Testis (tissue), 3 donors: ENCODE results near the gene RPS2. TPM values are rescaled to one million over a fixed set of nuclear protein-coding genes. Genes with fewer than 3 reads are reported as not detected.
A peak's percentile ranks its signal among the peaks of the same experiment; 100 is the strongest.
"Not testable (repeated sequence)": the region's sequence is repeated elsewhere in the genome, so short reads cannot be mapped to it uniquely, and the experiment has no call there.

Experiments used
- DNase-seq: peaks from one replicate; pipeline ENCODE4 v3.0.0-alpha.2; 2019
- H3K27ac ChIP-seq, 2 donors: fragments of 200-600 bp; sonication (generic); one replicate each; pipeline ENCODE4 v1.5.1; 2019
- H3K27me3 ChIP-seq: fragments of 200-600 bp; sonication (generic); one replicate; pipeline ENCODE4 v1.5.1; 2019
- H3K36me3 ChIP-seq: fragments of 200-600 bp; sonication (generic); one replicate; pipeline ENCODE4 v1.5.1; 2017; ENCODE audit warnings: low read depth; ENCODE audit errors: missing control alignments
- H3K4me1 ChIP-seq: fragments of 200-600 bp; sonication (generic); one replicate; pipeline ENCODE4 v1.5.1; 2019
- H3K4me3 ChIP-seq, 2 donors: fragments of 200-600 bp; sonication (generic); one replicate each; pipeline ENCODE4 v1.5.1; 2017 to 2019
- H3K9me3 ChIP-seq: fragments of 200-600 bp; sonication (generic); one replicate; pipeline ENCODE4 v1.5.1; 2017
- POLR2A ChIP-seq: fragments of 450-650 bp; IDR thresholded peaks from one replicate; pipeline ENCODE4 v1.6.1; 2017; ENCODE audit warnings: antibody characterized with exemption, mild to moderate bottlenecking, moderate library complexity
- WGBS, 2 donors: methylation state at CpG; one replicate each; pipeline ENCODE4 v1.1.5; 2018; 5-methylcytosine and 5-hydroxymethylcytosine counted together
- intact Hi-C: fragments of 100-400 bp; cut with DNase I; formaldehyde crosslinking; loops from one replicate; pipeline ENCODE4 v1.15.1; 2023; ENCODE audit warnings: low total_unique reads
- polyA plus RNA-seq: library from polyadenylated mRNA; stranded (reverse); fragments of 350-450 nt; fragmentation: Illumina TruSeq; extraction: RNeasy Lipid Tissue Mini Kit (QIAGEN cat#74804); gene quantifications from one replicate; pipeline ENCODE4 v1.2.3, GENCODE V29; 2014; ENCODE audit warnings: low read depth, low replicate concordance; ENCODE audit not compliant: insufficient read depth
- total RNA-seq, 2 donors: library from RNA; depleted of rRNA; stranded (reverse); fragments of >200 nt; gene quantifications; one replicate each; pipeline ENCODE4 v1.2.3, GENCODE V29; 2016
- TF ChIP-seq, protein P1 (sequence below), 3 experiments: fragments of 450-650 bp in 2 of 3; fragments of 200-600 bp in 1 of 3; sonication (generic) in 1 of 3; IDR thresholded peaks; one replicate each; pipeline ENCODE4 v1.5.1; 2016 to 2019; ENCODE audit warnings: antibody characterized with exemption in 3 of 3, mild to moderate bottlenecking in 2 of 3, moderate library complexity in 1 of 3

The RPS2 gene
- total and polyA plus RNA-seq, 3 donors from 2014 or later: 744 to 1,779 (median 1,272) TPM

DNA sequence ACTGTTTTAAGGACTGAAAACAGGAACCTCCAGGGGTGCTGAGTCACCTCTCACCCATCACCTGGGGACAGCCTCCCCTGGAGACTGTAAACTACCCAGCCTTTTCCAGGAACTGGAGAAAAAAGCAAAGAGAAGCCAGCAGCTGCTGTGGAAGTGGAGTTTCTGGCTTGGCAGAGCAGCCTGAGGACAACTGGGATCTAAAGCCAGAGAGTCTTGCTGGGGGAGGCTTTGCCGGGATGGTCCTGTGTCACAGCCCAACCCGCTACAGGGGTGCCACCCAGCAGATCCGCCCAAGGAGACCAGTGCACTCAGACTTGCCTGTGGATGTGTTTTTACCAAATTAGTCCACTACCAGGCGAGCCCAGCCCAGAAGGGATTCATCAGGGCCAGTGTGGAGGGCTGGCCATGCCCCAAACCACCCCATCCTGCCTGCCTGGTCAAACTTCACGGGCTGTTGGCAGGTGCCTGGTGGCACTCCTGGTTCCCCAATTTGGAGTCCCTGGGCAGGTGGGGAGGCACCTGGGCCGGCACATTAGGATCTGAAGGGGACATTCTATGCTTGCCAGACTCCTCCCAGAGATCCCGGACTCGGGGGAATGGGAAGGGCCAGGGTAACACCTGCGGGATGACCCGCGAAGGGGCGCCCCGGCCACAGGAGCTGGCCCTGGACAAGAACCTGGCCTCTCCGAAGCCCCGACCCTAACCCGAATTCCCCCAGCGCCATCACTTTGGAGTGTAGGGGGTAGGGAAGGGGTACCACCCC, 22.4 kb downstream of the RPS2 start:
- H3K4me1 ChIP-seq: peaks cover 16% of the 10 kb centered on the region
- peak overlapping the region; percentile 85 to 89 for H3K4me3 ChIP-seq
- H3K36me3 ChIP-seq: no peaks in the 10 kb centered on the region
- H3K27ac ChIP-seq: peak overlapping the region in 1 of 2 donors; percentile 64
- intact Hi-C loops: no loop called here
- WGBS, 2 donors: 15 to 19% methylated on average over 13 to 17 of the region's 17 CpGs
- TF ChIP-seq, protein P1, sequence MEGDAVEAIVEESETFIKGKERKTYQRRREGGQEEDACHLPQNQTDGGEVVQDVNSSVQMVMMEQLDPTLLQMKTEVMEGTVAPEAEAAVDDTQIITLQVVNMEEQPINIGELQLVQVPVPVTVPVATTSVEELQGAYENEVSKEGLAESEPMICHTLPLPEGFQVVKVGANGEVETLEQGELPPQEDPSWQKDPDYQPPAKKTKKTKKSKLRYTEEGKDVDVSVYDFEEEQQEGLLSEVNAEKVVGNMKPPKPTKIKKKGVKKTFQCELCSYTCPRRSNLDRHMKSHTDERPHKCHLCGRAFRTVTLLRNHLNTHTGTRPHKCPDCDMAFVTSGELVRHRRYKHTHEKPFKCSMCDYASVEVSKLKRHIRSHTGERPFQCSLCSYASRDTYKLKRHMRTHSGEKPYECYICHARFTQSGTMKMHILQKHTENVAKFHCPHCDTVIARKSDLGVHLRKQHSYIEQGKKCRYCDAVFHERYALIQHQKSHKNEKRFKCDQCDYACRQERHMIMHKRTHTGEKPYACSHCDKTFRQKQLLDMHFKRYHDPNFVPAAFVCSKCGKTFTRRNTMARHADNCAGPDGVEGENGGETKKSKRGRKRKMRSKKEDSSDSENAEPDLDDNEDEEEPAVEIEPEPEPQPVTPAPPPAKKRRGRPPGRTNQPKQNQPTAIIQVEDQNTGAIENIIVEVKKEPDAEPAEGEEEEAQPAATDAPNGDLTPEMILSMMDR (IDR thresholded peaks at IDR 0.05): no peak
- no peak for TF ChIP-seq POLR2A
- H3K9me3 ChIP-seq: no peaks in the 10 kb centered on the region
- DNase-seq: no peak
- no peaks in the 10 kb centered on the region for H3K27me3 ChIP-seq

DNA sequence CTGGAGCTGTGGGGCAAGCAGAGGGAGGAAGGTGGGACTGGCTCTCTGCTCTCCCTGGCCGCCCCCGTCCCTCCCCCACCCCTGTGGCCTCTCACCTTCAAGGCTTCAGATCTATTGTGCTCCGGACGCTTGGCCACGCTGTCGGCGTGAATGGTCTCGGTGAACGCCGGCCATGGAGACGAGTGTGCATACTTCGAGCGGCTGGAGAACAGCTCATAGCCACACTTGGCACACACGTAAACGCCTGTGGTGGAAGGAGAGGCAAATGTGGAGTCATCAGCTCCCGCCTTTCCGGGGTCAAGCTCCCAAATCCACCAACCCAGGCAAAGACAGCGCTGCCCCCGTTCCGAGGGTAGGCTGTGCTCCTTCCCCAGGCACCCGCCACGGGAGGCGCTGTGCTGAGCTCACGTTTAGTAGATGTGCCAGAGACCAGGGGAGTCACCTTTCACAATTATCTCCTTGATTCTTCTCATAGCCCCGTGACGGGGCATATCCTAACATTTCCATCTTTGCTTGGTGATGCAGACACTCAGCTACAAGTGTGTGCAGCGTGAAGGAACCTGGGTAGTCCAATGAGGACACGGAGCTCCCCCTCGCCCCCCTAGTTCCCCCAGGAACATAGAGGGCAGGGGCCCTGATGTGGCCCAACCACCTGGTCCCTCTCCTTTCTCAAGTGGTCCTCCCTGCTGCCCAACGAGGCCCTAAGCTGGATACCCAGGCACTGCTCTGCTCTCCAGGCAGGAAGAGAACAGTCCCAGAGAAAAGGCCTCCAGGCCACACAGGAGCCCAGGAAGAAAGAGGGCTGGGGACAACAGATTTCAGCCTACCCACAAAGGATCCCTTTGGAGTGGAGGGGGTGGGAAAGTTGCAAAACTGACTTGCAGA, 23.2 kb downstream of the RPS2 start:
- intact Hi-C loops: no loop called here
- Histone ChIP-seq H3K4me1 (peaks cover 16% of the 10 kb centered on the region), H3K36me3 (no peaks in the 10 kb centered on the region), H3K27ac (no peak overlapping the region), H3K9me3 (no peaks in the 10 kb centered on the region), H3K4me3 (no peak overlapping the region), H3K27me3 (no peaks in the 10 kb centered on the region)
- DNase-seq: no peak
- TF ChIP-seq, protein P1 (IDR thresholded peaks at IDR 0.05): no peak
- no peak for TF ChIP-seq POLR2A
- WGBS, 2 donors: 90 to 92% methylated on average over 30 of the region's 30 CpGs

DNA sequence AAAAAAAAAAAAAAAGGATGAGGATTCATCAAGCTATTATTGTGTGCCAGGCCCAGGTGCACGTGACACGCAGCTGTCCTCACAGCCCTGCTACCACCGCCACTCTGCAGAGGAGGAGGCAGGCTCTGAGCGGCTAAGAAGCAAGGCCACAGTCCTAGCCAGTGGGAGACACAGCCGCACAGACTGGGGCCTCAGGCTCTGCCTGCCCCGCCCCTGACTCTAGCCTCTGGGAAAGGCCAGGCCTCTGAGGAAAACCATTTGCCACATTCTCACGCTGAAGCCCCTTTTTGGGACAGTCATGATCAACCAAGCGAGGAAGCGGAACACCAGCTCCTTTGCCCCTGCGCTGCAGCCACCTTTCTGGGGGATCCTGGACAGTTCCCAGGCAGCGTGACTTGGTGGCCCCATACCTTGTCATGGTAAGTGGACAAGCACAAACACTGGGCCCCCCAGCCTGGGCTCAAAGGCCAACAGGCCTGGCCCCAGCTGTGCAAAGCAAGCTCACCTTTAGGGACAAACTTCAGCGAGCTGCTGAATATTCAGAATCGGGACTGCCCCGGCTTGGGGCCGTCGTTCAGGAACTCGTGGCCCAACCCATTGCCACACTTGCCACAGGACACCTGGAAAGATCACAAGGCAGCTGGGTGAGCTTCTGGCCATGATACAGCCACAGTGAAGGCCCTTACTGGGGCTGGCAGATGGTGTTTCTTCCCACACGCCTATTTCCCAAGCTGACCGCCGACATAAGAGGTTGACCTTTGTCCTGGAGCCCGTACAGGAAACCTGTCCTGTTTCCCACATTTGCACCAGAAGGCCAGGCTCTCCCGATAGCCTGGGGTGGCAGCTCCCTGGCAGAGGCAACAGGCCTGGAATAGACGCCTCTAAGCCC, 24.1 kb downstream of the RPS2 start:
- H3K9me3 ChIP-seq: no peaks in the 10 kb centered on the region
- H3K4me3 ChIP-seq: no peak overlapping the region
- 93 to 94% methylated on average over 22 to 23 of the region's 23 CpGs for WGBS, 2 donors
- intact Hi-C loops: no loop called here
- TF ChIP-seq, protein P1 (IDR thresholded peaks at IDR 0.05): no peak
- no peak for TF ChIP-seq POLR2A
- H3K4me1 ChIP-seq: peaks cover 16% of the 10 kb centered on the region
- H3K27me3 ChIP-seq: no peaks in the 10 kb centered on the region
- DNase-seq: no peak
- no peaks in the 10 kb centered on the region for H3K36me3 ChIP-seq
- H3K27ac ChIP-seq: no peak overlapping the region

DNA sequence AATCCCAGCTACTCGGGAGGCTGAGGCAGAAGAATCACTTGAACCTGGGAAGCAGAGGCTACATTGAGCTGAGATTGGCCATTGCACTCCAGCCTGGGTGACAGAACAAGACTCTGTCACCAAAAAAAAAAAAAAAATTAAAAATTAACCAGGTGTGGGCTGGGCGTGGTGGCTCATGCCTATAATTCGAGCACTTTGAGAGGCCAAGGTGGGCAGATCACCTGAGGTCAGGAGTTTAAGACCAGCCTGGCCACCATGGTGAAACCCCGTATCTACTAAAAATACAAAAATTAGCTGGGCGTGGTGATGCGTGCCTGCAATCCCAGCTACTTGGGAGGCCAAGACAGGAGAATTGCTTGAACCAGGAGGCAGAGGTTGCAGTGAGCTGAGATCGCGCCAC, 24.8 kb downstream of the RPS2 start:
- H3K9me3 ChIP-seq, H3K4me3 ChIP-seq, intact Hi-C loops, DNase-seq, H3K27ac ChIP-seq, H3K27me3 ChIP-seq, H3K36me3 ChIP-seq: not testable (repeated sequence)
- peaks cover 16% of the 10 kb centered on the region for H3K4me1 ChIP-seq
- WGBS, 2 donors: 96 to 97% methylated on average over 8 of the region's 8 CpGs

DNA sequence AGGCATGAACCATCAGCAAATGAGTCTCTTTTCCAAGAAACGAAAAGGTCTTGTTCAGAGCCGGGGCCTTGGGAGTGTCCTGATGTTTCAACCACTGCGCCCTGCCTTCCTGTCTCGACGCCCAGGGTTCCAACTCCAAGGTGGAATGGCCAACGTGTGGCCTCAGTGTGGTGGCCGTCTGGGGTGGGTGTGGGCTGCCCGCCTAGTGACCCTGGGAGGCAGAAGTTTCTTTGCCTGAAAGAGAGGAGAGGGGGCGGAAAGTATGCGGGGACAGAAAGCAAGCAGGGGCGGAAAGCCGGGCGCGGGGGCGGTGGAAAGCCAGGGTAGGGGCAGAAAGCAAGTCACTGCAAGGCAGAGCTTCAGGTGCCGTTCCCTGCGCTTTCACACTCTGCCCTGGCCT, 25.7 kb downstream of the RPS2 start:
- intact Hi-C loops: no loop called here
- Histone ChIP-seq H3K36me3 (no peaks in the 10 kb centered on the region), H3K27ac (no peak overlapping the region), H3K9me3 (no peaks in the 10 kb centered on the region), H3K27me3 (no peaks in the 10 kb centered on the region), H3K4me3 (no peak overlapping the region), H3K4me1 (peaks cover 16% of the 10 kb centered on the region)
- DNase-seq: no peak
- no peak for TF ChIP-seq POLR2A
- TF ChIP-seq, protein P1 (IDR thresholded peaks at IDR 0.05): no peak
- WGBS, 2 donors: 92 to 96% methylated on average over 17 of the region's 17 CpGs
